ENCODE results near the gene SCN5A. TPM values are rescaled to one million over a fixed set of nuclear protein-coding genes. Genes with fewer than 3 reads are reported as not detected.

SCN5A gene
- total and polyA plus RNA-seq, 2 of the 8 experiments (the other 6 are each of a cell fraction or from before 2014, with no cell fraction given): 4.8 to 11.4 TPM

- Histone ChIP-seq H3K79me2 (ENCODE audit: control insufficient read depth in 1 of 2, insufficient read depth in 2 of 2, low read length in 2 of 2) (no peaks in the 10 kb centered on the region), H2AK5ac (ENCODE audit: low read depth, low read length) (no peak overlapping the region), H3K9ac (replicated peaks in 1 of 4; ENCODE audit: extremely low read depth in 1 of 4, low read depth in 3 of 4, low read length in 3 of 4) (no peak overlapping the region), H3K56ac (replicated peaks; ENCODE audit: insufficient read length, low read depth, low read length) (no peak overlapping the region), H2AFZ (ENCODE audit: low read length) (no peak overlapping the region), H3K14ac (ENCODE audit: insufficient read length) (no peak overlapping the region), H4K20me1 (replicated peaks in 1 of 2; ENCODE audit: control insufficient read depth in 1 of 2, insufficient read depth in 2 of 2, low read length in 2 of 2) (peaks cover 0 to 5% of the 10 kb centered on the region in 2 experiments), H4K91ac (replicated peaks; ENCODE audit: insufficient read length, low read length) (no peak overlapping the region), H2BK5ac (ENCODE audit: low read depth, low read length) (no peak overlapping the region), H4K8ac (ENCODE audit: extremely low read depth, insufficient read depth, low read length) (no peak overlapping the region), H3K79me1 (ENCODE audit: low read depth, low read length) (0 out of 2 replicates have a peak, but pooled peaks cover 3% of the 10 kb centered on the region), H3K36me3 (ENCODE audit: control insufficient read depth in 2 of 4, insufficient read depth in 4 of 4, low read length in 3 of 4) (no peaks in the 10 kb centered on the region), H4K5ac (ENCODE audit: insufficient read length, low read depth, low read length) (no peak overlapping the region), H2BK15ac (ENCODE audit: low read length) (no peak overlapping the region), H3K23me2 (ENCODE audit: low read depth, low read length) (no peaks in the 10 kb centered on the region), H3K4ac (replicated peaks; ENCODE audit: insufficient read length, low read depth, low read length) (no peak overlapping the region), H2BK20ac (ENCODE audit: low read length) (no peak overlapping the region), H3K27me3 (replicated peaks in 1 of 4; ENCODE audit: control insufficient read depth in 3 of 4, extremely low read depth in 1 of 4, insufficient read depth in 3 of 4, low read length in 3 of 4) (no peaks in the 10 kb centered on the region), H3K23ac (ENCODE audit: insufficient read length) (no peak overlapping the region), H2BK120ac (replicated peaks; ENCODE audit: low read depth, low read length) (no peak overlapping the region), H3K27ac (ENCODE audit: low read depth, low read length) (no peak overlapping the region), H3K4me1 (replicated peaks in 1 of 4; ENCODE audit: control insufficient read depth in 3 of 4, insufficient read depth in 4 of 4, low read length in 3 of 4) (peaks cover 4 to 24% (median 13%) of the 10 kb centered on the region in 4 experiments), H3K9me3 (ENCODE audit: insufficient read depth in 2 of 2, low read depth in 1 of 2, low read length in 1 of 2) (no peaks in the 10 kb centered on the region), H3K4me3 (ENCODE audit: extremely low read depth in 1 of 4, insufficient read depth in 2 of 4, low read depth in 3 of 4, low read length in 4 of 4) (no peak overlapping the region), H3K18ac (ENCODE audit: extremely low read depth, low read length) (no peak overlapping the region), H2BK12ac (ENCODE audit: low read depth, low read length) (no peak overlapping the region), H3K4me2 (ENCODE audit: insufficient read depth in 1 of 2, low read depth in 2 of 2, low read length in 2 of 2) (no peak overlapping the region)
- CTCF ChIA-PET (ENCODE audit: partially characterized antibody): interaction anchor here (20.6 to 30.9 kb wide), 4 partner anchors 4 to 113 kb away, joined by 249 to 538 read pairs (median 522); partner anchors contain the start of gene SCN5A
- FAIRE-seq (no peak), DNase-seq (ENCODE audit: low read depth in 1 of 2, low spot score in 2 of 2) (no peak)
- 92% methylated on average over 12 of the region's 12 CpGs; no CpG with 5 or more reads in 1 of the 2 experiments for WGBS, 2 experiments (ENCODE audit: extremely low coverage in 1 of 2, insufficient coverage in 1 of 2, insufficient read length in 1 of 2, insufficient replicate concordance in 2 of 2, low coverage in 1 of 2, low lambda C conversion rate in 2 of 2, missing lambda C conversion rate in 1 of 2)
- POLR2A ChIA-PET (ENCODE audit: partially characterized antibody): interaction anchor here (1.2 kb wide), 1 partner anchor 14 kb away, joined by 4 read pairs; no protein-coding TSS in a partner anchor
- TF ChIP-seq RBBP5 (IDR thresholded peaks at IDR 0.05; ENCODE audit: borderline replicate concordance, low read depth, low read length): no peak
Measured at GRCh38 chr3:38632989-38633388, 16.5 kb downstream of the SCN5A start.
